GM12878 (cell line): ENCODE data around the gene LIPE. TPM values are rescaled to one million over a fixed set of nuclear protein-coding genes. Genes with fewer than 3 reads are reported as not detected.

Experiments used
- CHD4 ChIP-seq: fragments of 200-600 bp; sonication (generic); IDR thresholded peaks from 2 replicates; pipeline ENCODE4 v1.6.1; 2016; ENCODE audit warnings: mild to moderate bottlenecking
- ESRRA ChIP-seq: IDR thresholded peaks from 2 replicates; pipeline ENCODE4 v1.6.1; 2012; ENCODE audit warnings: mild to moderate bottlenecking, low read length, improper control_type of control experiment
- EZH2 ChIP-seq: IDR thresholded peaks from 2 replicates; pipeline ENCODE4 v1.6.1; 2012; ENCODE audit warnings: low read depth, mild to moderate bottlenecking, control low read depth, inconsistent platforms, low read length, borderline replicate concordance; ENCODE audit not compliant: control insufficient read depth
- HCFC1 ChIP-seq: fragments of 150-350 bp; IDR thresholded peaks from 2 replicates; pipeline ENCODE4 v1.6.1; 2014; ENCODE audit warnings: low read length
- JUND ChIP-seq: IDR thresholded peaks from 2 replicates; pipeline ENCODE4 v1.6.1; 2012; ENCODE audit warnings: low read depth, mild to moderate bottlenecking, low read length, improper control_type of control experiment, moderate library complexity
- LARP7 ChIP-seq: fragments of 450-650 bp; IDR thresholded peaks from 2 replicates; pipeline ENCODE4 v1.6.1; 2017; ENCODE audit warnings: mild to moderate bottlenecking
- MYC ChIP-seq: IDR thresholded peaks from 2 replicates; pipeline ENCODE4 v1.6.1; 2011; ENCODE audit warnings: mild to moderate bottlenecking, low read length, moderate library complexity, inconsistent platforms; ENCODE audit not compliant: insufficient read depth, insufficient replicate concordance, insufficient read length, severe bottlenecking
- RB1 ChIP-seq: fragments of 450-650 bp; formaldehyde crosslinking; IDR thresholded peaks from 2 replicates; pipeline ENCODE4 v1.6.1; 2017; ENCODE audit warnings: mild to moderate bottlenecking, borderline replicate concordance
- SPI1 ChIP-seq: IDR thresholded peaks from 2 replicates; pipeline ENCODE4 v1.6.1; 2011; ENCODE audit warnings: low read depth, mild to moderate bottlenecking, low read length, moderate library complexity, borderline replicate concordance; ENCODE audit not compliant: insufficient read depth
- STAT1 ChIP-seq: fragments of 450-650 bp; conservative IDR thresholded peaks from 2 replicates; pipeline ENCODE4 v1.6.1; 2014; ENCODE audit warnings: antibody characterized with exemption, mild to moderate bottlenecking
- ZBED1 ChIP-seq: IDR thresholded peaks from 2 replicates; pipeline ENCODE4 v1.6.1; 2016; ENCODE audit warnings: borderline replicate concordance
- ZZZ3 ChIP-seq: IDR thresholded peaks from 2 replicates; pipeline ENCODE4 v1.6.1; 2011; ENCODE audit warnings: low read depth; ENCODE audit not compliant: control insufficient read depth, insufficient read length
- polyA plus RNA-seq, 11 experiments: library from polyadenylated mRNA; depleted of rRNA in 4 of 11; unstranded in 6 of 11; stranded (reverse) in 5 of 11; fragments of >200 nt; fragmentation: Nextera tagmentation in 4 of 11; fragmentation: Illumina TruSeq in 1 of 11; extraction: Ambion mirVana in 4 of 11; extraction: Trizol in 1 of 11; gene quantifications; 1 replicate in 1 of 11; 2 replicates in 10 of 11; pipeline versions ENCODE4 v1.2.1 to v1.2.3, GENCODE V29; 2011 to 2016; ENCODE audit warnings: inconsistent platforms in 2 of 11, missing spikeins in 2 of 11, low read depth in 1 of 11
- total RNA-seq, 4 experiments: library from RNA; depleted of rRNA in 3 of 4; stranded (reverse); fragments of >200 nt in 3 of 4; fragmentation: Illumina TruSeq in 1 of 4; extraction: Trizol in 1 of 4; gene quantifications; 2 replicates each; pipeline versions ENCODE4 v1.2.1 to v1.2.3, GENCODE V29; 2013 to 2021
- TF ChIP-seq, protein P1 (sequence below): fragments of 450-650 bp; formaldehyde crosslinking; IDR thresholded peaks from 2 replicates; pipeline ENCODE4 v1.4.0; 2022; ENCODE audit warnings: mild to moderate bottlenecking, moderate library complexity
- TF ChIP-seq, protein P2 (sequence below): fragments of 150-350 bp; IDR thresholded peaks from 2 replicates; pipeline ENCODE4 v1.6.1; 2014; ENCODE audit warnings: mild to moderate bottlenecking, low read depth, low read length
- TF ChIP-seq, protein P3 (sequence below): fragments of 450-650 bp; IDR thresholded peaks from 2 replicates; pipeline ENCODE4 v1.6.1; 2017; ENCODE audit warnings: low read depth, mild to moderate bottlenecking, moderate library complexity
- TF ChIP-seq, protein P4 (sequence below): fragments of 450-650 bp; IDR thresholded peaks from 2 replicates; pipeline ENCODE4 v1.6.1; 2014; ENCODE audit warnings: mild to moderate bottlenecking
- TF ChIP-seq, protein P5 (sequence below): IDR thresholded peaks from 2 replicates; pipeline ENCODE4 v1.6.1; 2011; ENCODE audit warnings: borderline replicate concordance, low read depth, mild to moderate bottlenecking, moderate library complexity, mixed read lengths, low read length; ENCODE audit not compliant: insufficient read depth; ENCODE audit errors: extremely low read length

LIPE gene
- total and polyA plus RNA-seq, 10 of the 15 experiments (the other 5 are each of a cell fraction or from before 2014, with no cell fraction given): 0.02 to 33.3 (median 9.5) TPM

DNA sequence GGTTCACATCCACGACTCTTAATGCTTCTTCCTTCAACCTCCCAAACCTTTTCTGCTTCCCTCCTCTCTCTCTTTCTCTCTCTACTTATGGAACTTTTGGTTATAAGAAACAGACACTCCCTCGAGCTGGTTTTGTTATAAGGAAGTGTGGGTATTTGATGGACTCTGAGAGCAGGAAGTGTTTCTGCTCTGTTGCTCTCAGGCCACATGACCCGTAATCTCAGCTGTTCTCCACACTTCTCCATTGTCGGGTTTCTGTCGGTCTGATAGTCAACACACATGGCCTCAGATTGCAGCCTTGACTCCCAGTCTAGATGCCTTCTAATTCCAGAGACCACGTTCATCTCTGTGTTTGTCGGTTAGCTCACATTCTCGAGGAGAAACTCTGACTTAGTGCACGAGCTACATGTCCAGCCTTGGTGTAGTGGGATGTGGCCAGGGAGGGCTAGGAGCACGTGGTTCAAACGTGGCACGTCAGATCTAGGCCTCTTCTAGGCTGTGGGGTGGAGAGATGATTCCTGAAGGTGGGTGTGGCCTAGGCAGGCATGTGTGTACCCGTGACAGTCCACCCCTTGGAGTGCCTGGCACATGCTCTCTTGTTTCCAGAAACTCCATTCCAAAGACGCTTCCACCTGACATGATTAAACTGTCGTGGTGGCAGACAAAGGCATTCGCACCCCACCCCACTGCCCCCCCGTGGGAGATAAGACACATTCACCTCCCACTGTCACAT, 63.4 kb downstream of the LIPE start (continued):
- TF ChIP-seq ESRRA (no peak), HCFC1 (no peak), JUND (no peak), SPI1 (peak; percentile 65; the same call in 1 of the 2 replicates), ZBED1 (no peak), RB1 (no peak), ZZZ3 (no peak), CHD4 (no peak), EZH2 (no peak), LARP7 (no peak), STAT1 (no peak), MYC (no peak)
- TF ChIP-seq, protein P1, sequence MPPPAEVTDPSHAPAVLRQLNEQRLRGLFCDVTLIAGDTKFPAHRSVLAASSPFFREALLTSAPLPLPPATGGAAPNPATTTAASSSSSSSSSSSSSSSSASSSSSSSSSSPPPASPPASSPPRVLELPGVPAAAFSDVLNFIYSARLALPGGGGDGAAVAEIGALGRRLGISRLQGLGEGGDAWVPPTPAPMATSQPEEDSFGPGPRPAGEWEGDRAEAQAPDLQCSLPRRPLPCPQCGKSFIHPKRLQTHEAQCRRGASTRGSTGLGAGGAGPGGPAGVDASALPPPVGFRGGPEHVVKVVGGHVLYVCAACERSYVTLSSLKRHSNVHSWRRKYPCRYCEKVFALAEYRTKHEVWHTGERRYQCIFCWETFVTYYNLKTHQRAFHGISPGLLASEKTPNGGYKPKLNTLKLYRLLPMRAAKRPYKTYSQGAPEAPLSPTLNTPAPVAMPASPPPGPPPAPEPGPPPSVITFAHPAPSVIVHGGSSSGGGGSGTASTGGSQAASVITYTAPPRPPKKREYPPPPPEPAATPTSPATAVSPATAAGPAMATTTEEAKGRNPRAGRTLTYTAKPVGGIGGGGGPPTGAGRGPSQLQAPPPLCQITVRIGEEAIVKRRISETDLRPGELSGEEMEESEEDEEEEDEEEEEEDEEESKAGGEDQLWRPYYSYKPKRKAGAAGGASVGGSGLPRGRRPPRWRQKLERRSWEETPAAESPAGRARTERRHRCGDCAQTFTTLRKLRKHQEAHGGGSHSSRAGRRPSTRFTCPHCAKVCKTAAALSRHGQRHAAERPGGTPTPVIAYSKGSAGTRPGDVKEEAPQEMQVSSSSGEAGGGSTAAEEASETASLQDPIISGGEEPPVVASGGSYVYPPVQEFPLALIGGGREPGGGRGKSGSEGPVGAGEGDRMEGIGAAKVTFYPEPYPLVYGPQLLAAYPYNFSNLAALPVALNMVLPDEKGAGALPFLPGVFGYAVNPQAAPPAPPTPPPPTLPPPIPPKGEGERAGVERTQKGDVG (CRISPR knock-in tag): no peak
- TF ChIP-seq, protein P2, sequence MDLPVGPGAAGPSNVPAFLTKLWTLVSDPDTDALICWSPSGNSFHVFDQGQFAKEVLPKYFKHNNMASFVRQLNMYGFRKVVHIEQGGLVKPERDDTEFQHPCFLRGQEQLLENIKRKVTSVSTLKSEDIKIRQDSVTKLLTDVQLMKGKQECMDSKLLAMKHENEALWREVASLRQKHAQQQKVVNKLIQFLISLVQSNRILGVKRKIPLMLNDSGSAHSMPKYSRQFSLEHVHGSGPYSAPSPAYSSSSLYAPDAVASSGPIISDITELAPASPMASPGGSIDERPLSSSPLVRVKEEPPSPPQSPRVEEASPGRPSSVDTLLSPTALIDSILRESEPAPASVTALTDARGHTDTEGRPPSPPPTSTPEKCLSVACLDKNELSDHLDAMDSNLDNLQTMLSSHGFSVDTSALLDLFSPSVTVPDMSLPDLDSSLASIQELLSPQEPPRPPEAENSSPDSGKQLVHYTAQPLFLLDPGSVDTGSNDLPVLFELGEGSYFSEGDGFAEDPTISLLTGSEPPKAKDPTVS: no peak
- TF ChIP-seq, protein P3, sequence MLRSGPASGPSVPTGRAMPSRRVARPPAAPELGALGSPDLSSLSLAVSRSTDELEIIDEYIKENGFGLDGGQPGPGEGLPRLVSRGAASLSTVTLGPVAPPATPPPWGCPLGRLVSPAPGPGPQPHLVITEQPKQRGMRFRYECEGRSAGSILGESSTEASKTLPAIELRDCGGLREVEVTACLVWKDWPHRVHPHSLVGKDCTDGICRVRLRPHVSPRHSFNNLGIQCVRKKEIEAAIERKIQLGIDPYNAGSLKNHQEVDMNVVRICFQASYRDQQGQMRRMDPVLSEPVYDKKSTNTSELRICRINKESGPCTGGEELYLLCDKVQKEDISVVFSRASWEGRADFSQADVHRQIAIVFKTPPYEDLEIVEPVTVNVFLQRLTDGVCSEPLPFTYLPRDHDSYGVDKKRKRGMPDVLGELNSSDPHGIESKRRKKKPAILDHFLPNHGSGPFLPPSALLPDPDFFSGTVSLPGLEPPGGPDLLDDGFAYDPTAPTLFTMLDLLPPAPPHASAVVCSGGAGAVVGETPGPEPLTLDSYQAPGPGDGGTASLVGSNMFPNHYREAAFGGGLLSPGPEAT: no peak
- TF ChIP-seq, protein P4, sequence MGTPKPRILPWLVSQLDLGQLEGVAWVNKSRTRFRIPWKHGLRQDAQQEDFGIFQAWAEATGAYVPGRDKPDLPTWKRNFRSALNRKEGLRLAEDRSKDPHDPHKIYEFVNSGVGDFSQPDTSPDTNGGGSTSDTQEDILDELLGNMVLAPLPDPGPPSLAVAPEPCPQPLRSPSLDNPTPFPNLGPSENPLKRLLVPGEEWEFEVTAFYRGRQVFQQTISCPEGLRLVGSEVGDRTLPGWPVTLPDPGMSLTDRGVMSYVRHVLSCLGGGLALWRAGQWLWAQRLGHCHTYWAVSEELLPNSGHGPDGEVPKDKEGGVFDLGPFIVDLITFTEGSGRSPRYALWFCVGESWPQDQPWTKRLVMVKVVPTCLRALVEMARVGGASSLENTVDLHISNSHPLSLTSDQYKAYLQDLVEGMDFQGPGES: no peak
- TF ChIP-seq, protein P5, sequence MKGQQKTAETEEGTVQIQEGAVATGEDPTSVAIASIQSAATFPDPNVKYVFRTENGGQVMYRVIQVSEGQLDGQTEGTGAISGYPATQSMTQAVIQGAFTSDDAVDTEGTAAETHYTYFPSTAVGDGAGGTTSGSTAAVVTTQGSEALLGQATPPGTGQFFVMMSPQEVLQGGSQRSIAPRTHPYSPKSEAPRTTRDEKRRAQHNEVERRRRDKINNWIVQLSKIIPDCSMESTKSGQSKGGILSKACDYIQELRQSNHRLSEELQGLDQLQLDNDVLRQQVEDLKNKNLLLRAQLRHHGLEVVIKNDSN: peak; percentile 56
